ENCODE data around the gene CACNA2D3.

The CACNA2D3 gene

DNA sequence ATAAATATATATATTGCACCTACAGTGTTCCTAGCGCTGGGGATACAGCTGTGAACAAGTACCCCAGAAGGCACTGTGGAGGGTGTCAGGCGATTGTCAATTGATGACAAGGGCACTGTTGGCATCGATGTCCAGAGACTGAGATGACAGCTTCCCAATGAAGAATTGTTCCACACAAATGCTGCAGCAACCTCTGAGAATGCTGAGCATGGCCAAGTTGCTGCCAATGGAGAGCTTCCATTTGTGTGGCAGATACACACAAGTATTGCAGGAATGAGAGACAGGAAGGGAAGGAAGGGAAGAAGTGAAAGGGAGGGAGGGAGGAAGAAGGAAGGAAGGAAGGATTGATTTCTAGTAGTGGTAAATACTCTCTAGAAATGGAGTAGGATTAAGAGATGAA, 783.6 kb downstream of the CACNA2D3 start:
- no peak for DNase-seq

- DNase-seq = no peak
Observed at GRCh38 chr3:54906763-54907162, 784.4 kb downstream of the CACNA2D3 start.

DNA sequence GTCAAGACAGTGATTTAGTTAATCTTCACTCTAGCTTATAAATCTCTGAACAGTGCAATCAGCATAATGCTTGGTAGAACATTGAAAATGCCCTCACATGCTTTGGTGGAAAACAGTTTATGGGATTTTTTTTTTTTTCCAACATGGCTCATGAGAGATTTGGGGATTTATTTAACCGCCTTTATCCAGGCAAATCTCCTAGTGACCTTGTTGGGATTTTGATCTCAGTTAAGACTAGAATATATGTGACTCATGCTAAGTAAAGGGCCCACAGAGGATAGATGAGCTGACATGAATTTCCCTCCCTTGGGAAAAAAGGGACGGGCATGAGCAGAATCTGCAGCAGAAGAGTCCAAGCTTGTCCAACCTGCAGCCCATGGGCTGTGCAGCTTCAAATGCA, 786.8 kb downstream of the CACNA2D3 start:
- no peak for DNase-seq

DNA sequence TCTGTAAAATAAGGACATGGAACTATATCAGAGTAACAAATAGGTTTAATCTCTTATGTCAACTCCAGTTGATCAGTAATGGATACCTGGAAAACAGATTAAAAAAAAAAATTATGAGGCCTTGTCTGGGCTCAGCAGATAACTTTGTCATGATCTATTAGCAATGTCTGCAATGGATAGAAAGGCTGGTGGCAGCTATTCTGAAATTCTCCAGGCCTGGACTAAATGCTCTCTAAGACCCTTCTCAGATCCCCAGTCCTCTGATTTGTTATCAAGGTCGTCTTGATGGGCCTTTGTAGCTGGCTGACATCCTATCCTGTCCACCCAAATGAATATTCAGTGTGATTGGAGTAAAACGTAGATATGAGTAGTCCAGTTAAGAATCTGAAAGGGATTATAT, 791.8 kb downstream of the CACNA2D3 start:
- DNase-seq = no peak

DNA sequence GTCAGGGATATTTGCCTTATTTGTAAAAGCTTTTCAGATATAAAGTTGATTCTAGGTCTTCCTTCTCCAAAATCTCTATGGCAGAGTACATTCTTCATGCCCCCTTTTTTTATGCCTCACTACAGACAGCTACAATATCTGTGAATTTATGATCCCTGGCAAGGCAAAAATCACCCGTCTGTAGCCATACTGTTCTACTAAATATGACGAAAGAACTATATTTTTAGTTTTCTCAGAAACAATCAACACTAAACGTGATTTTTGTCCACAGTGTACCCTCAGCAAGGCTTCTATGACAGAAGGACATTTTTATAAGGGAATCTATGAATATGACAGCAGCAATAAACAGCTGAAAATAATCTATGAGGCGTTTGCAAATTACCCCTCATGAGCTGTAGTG, 792.8 kb downstream of the CACNA2D3 start:
- DNase-seq = no peak

GRCh38 chr3:54915976-54916375, 793.6 kb downstream of the CACNA2D3 start:
- no peak for DNase-seq

DNA sequence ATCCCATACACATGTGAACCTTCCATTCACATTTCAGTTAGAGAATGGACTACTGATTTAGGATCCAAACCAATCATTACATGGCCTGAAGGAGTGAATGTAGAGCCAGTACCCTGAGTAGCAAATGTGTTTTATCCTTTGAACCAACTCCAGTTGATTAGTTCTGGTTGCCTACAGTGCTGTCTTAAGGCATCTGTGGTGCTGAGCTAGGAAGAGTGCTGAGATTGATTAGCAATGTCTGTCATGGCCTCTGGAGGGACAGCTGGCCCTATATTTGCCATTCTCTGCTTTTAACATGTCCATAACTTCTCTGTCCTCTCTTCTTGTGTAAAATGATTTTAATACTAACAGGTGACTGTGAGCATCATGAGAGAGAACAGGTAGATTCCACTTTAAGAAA, 794.4 kb downstream of the CACNA2D3 start:
- no peak for DNase-seq

DNA sequence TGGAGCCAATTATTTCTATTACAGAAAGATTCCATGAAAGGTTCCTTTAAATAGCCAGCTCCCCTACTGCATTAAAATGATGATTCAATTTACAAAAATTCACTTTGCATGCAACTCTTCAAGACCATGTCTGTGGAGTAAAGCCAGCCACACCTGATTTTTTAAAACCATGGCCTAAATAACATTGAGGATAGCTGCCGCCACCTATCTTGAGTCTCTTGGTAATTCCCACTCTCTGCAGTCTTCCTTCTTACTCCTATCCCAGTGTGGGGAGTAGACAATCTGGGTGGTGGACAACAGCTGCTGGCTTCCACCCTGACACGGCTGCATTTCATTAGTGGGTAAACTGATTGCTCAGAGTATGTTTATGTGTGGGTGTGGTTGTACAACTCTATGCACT, 794.8 kb downstream of the CACNA2D3 start:
- no peak for DNase-seq

DNA sequence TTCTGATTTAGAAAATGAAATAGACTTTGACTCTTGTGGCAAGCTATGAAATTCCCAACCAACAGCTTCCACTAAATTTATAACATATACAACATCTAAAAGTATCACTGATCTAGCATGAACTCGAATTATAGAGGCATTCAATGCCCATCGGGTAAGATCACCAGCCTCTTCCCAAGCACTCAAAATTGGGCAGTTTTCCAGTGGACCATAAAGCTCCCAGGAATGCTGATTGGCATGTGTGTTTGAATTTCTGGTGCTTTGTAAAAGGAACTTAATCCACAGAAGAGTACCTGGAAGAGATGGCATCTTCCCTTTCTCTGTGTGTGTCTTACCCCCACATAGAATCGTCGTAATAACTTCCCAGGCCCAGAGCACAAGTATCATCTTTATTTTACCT, 795.5 kb downstream of the CACNA2D3 start:
- DNase-seq = no peak

DNA sequence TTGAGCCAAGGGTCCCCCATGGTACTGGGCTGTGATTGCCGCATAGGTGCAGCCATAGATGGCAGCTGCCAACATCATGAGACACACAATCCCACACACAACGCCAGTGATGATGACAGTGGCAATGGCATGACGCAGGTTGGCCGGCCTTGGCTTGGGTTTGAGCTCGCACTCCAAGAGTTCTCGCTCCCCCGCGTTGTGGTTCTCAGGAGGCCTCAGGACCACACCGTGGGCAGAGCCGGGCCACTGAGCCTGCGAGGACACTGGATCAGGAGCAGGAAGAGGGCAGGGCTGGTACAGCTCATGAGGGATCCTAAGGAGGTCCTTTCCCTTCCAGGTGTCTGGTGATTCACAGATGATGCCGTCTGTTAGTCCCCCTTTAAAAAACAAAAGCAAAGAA, 796.2 kb downstream of the CACNA2D3 start:
- DNase-seq = no peak

DNA sequence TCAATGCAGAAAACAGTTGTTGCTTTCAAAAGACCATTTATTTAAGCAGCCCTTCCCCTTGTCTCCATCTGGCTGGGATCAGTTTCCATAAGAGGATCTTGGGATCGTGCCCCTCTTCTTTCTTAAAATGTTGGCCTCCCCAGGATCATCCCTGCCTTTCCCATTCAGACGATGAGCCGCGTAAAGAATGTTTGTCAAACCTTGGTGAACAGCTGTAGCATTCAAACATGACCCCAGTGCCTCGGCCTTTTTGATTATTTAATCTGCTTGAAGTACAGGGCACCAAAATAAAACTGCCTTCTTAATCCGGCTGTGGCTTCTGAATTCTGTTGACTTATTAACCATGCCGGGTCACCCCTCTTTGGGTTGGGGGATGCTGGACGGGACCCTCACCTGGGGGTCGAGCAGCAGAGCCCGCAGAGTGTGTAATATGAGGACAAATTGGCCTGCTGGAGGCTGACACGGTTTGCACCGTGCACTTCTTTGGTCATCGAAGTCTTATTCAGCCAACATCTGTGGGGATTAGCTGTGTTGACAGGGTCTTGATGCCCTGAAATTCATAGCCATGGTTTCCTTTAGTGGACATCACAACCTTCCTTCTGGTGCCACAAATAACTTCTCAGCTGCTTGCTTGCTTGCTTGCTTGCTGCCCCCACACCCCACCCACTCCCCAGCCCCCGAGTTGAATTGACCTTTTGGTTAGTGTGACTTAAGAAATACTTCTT, 805.9 kb downstream of the CACNA2D3 start, which contains the start of gene LRTM1:
Gene LRTM1, minus strand, starts transcription at position 14 of the 725 bp plus-strand sequence. CDS start 148 bp downstream, outside the sequence.
- no peak for DNase-seq

GRCh38 chr3:54931182-54931581, 808.8 kb downstream of the CACNA2D3 start:
- no peak for DNase-seq

- no peak for DNase-seq
Observed at GRCh38 chr3:54932606-54933005, 810.3 kb downstream of the CACNA2D3 start.

DNA sequence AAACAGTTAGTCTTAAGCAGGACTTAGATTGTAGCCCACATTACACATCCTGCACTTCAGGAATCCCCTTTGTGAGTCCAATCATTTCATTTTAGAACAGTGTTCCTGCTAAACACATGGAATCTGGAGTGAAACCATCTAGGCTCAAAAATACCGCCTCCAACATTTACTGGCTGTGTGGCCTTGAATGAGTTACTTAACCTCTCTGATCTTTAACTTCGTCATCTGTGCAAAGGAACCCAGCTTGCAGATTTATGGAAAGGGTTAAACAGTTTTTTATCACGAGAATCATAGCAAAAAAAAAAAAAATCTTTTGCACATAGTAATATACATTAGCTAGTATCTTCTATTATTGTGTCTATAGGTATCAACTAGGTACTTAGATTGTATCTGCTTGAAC, 813.5 kb downstream of the CACNA2D3 start:
- no peak for DNase-seq

DNA sequence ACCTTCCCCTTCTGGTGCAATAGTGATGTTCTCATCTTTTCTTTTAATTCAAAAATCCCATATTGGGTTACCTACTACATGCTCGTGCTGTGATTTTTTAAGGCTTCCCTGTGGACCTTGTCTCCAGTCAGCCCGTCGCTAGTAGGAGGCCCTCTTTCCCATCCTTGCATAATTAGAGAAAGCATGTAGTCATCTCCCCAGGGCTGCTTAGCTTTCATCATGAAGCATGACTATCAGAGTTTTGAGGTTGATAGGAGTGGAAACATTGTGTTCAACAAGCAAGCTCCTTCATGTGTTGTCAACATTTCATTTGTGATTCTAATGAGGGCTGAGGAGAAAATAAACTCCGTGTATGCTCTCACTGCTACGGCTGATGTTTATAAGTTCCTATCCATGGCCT, 814.2 kb downstream of the CACNA2D3 start:
- no peak for DNase-seq

DNA sequence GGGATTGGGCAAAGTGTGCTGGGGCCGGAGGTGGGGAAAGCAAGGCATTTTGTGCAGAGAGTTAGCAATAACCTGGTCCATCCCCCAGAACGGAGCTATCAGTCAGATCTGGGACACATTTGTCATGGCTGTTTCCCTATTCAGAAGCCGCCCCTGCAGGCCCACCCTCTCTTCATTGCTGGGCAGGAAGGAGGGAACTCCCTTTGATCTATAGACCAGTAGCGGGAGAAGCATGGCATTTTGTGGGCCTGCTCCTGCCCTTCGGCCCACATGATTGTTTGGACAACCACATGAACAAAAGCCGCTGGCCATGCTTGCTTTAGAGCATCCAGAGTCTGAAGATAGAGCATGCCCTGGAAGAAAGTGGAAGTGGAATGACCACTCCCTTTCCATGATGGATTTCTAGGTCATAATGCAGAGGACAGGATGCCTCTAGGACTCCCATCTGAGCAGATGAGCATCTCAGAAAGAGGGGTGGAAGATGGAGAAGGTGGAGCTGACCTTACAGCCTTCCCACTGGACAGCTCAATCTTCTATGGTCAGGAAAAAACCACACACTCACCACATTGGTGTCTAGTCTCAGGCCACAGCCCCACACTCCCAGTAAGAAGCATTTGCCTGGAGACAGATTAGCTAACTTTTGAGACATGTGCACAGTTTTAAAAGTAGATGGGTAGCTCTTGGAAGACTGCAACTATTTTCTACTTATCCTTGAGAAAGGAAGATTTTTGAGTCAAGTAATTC, 817.4 kb downstream of the CACNA2D3 start:
- DNase-seq = no peak

GRCh38 chr3:54940971-54941370, 818.6 kb downstream of the CACNA2D3 start:
- DNase-seq = no peak

DNA sequence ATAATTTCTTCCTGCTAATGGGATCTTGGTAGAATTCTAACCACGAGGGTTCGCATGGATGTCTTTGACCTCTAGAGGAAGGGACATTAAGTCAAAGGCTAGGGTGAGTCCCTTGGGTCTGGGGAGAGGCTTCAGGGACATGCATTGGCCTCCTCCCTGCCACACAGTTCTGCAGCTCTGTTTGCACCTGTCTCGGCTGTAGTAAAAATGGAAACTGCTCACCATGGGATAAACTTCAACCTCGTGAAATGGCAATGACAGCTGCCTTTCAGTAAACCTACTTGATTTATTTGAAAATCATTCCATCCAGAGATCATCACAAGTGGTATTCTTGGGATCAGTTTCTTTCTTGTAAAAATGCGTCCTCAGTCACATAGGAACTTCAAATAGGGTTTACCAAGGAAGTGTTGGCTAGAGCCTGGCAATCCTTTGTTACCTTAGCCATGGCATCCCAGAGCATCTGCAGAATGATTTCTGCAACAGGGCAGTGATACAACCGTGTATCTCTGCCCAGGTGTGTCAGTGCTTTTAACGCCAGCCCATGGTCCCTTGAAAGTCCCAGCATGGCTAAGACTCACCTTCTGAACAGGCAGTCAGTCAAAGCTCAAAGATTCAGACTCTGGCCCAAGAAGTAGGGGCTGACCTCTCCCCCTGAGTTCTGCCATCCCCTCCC, 819.5 kb downstream of the CACNA2D3 start:
- no peak for DNase-seq

DNA sequence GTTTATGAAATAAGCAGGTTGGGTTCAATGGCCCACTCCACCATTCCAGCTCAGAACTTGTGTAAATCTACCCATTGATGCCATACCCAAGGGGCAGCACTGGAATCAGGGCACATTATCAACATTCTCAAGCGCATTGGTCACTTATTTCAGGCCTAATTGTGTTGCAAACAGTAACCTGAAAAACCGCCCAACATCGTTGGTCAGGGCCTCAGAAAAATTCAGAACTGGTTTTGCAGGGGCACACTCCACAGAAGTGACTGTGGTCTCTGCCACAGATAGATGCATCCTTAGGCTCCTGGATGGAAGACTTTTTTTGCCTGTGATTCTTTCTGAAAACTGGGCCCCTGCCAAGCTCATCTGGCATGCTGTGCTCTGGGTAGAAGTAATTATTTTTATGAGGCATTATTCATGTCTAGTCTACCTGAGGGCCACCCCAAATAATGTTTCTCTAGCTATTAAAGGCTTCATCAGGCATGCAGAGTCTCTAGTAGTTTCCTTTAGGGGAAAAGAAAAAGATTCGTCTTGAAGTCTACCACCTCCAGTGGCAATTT, 827.2 kb downstream of the CACNA2D3 start:
- DNase-seq = no peak

DNA sequence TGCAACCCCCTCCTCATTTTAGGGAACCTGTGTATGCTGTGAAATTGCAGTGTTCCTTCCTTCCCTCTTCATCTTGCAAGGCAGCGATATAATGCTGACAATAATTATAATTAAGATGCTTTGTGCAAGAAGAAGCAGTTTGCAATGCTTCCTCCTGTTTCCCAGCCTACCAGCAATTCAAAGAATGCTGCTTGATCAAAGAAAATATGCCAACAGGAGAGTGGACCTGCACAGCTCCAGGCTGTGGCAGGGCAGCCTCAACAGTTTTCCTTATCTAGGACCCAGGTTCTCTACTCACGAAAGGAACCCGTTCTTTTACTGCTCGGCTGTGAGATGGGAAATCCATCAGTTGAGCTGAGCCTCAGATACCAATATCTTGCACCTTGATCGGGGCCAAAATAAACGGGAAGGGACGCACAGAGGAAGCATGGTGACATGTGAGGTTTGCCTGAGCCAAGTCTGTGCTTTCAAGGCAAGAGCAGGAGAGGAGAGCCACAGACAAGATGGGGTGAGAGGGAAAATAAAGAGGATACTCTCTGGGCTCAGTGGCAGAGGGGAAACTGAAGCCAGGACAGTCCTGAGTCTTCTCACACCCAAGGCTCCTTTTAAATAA, 828.1 kb downstream of the CACNA2D3 start:
- DNase-seq = no peak

- DNase-seq = no peak
Observed at GRCh38 chr3:54951405-54951804, 829.1 kb downstream of the CACNA2D3 start.

DNA sequence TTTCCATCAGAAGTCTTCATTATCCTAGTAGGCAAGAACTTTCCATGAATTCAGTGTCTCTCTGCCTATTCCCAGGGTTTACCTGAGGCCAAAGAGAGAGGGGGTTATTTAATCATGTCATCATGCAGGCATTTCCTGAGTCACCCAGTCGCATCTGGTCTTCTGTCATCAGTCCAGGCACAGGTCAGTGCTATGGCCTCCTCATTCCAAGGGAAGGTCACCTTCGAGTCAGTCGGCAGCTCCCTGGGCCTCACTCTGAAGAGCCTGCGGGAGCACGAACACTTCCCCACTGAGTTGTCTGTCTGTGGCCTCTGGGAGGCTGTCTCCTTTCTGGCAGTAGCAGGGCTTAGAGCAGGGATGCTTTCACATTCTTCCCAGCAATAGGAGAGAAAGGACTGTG, 831.7 kb downstream of the CACNA2D3 start:
- no peak for DNase-seq

DNA sequence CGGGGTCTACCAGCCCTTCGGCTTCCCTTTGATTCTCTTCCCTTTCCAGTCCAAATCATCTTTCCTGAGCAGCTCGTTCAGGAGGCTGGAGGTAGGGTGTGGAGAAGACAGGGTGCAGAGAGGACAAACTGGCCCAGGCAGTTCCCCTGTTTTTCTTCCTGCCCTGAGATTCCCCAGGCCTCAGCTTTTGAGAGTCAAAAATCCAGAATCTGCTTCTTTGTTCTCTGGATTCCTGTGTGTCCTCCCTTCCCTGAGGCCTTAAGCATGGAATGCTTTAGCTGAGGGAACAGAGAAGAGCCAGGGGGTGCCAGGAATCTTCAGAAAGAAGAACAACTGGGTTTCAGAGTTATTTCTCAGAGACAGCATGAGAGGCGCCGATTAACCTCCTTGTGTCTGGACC, 832.2 kb downstream of the CACNA2D3 start:
- DNase-seq = no peak
